ENCODE results near the gene TDRD7.

DNA sequence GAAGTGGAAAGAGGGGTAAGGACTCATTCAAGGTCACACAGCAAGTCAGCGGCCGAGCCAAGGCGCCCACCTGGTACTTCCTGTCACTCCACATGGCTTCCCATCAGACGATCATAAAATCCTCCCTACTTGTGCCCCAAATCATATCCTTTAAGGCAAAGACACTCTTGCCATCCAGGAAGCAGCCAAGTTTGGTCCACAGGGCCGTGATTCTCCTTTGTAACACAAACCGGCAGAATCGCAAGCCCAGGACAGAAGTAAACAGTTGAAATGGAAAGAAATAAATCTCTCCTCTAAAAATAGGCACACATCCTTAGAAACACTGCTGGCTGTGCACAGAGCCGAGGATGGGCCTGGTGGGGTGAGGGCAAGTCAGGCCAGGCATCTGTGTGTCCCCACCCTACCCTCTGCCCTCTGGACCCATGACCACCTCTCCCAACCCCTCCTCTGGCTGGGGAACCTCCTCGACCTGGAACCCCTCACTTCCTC lies 120.0 kb downstream of the TDRD7 start:
- TF ChIP-seq, protein P1, sequence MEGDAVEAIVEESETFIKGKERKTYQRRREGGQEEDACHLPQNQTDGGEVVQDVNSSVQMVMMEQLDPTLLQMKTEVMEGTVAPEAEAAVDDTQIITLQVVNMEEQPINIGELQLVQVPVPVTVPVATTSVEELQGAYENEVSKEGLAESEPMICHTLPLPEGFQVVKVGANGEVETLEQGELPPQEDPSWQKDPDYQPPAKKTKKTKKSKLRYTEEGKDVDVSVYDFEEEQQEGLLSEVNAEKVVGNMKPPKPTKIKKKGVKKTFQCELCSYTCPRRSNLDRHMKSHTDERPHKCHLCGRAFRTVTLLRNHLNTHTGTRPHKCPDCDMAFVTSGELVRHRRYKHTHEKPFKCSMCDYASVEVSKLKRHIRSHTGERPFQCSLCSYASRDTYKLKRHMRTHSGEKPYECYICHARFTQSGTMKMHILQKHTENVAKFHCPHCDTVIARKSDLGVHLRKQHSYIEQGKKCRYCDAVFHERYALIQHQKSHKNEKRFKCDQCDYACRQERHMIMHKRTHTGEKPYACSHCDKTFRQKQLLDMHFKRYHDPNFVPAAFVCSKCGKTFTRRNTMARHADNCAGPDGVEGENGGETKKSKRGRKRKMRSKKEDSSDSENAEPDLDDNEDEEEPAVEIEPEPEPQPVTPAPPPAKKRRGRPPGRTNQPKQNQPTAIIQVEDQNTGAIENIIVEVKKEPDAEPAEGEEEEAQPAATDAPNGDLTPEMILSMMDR (IDR thresholded peaks at IDR 0.05; ENCODE audit: low read length): no peak
- no peak for TF ChIP-seq EZH2 (IDR thresholded peaks at IDR 0.05; ENCODE audit: borderline replicate concordance, low read length)

Measured in OCI-LY1 (cell line).